Nephron progenitor cell (in vitro differentiated cells): ENCODE data around the gene MYO6.
A peak's percentile ranks its signal among the peaks of the same experiment; 100 is the strongest.

Source experiments
- DNase-seq: peaks from one replicate; pipeline ENCODE4 v3.0.0; 2021
- H3K27ac Mint-ChIP-seq: 2 replicates; pipeline ENCODE4 v1.8.0; 2021; ENCODE audit warnings: mild to moderate bottlenecking, moderate library complexity, mixed read lengths
- H3K27me3 Mint-ChIP-seq: 2 replicates; pipeline ENCODE4 v1.8.0; 2021; ENCODE audit warnings: mild to moderate bottlenecking, low read depth, mixed read lengths; ENCODE audit not compliant: poor library complexity
- H3K36me3 Mint-ChIP-seq: 2 replicates; pipeline ENCODE4 v1.8.0; 2021; ENCODE audit warnings: low read depth, mixed read lengths
- H3K4me1 Mint-ChIP-seq: 2 replicates; pipeline ENCODE4 v1.8.0; 2021; ENCODE audit warnings: mixed read lengths
- H3K4me3 Mint-ChIP-seq: 2 replicates; pipeline ENCODE4 v1.8.0; 2021; ENCODE audit warnings: mild to moderate bottlenecking, moderate library complexity, mixed read lengths
- H3K9me3 Mint-ChIP-seq: 2 replicates; pipeline ENCODE4 v1.8.0; 2021; ENCODE audit warnings: mild to moderate bottlenecking, moderate library complexity, mixed read lengths
- CTCF ChIP-seq: fragments of 200-600 bp; sonication (generic); IDR thresholded peaks from 2 replicates; pipeline ENCODE4 v1.5.0; 2021; ENCODE audit warnings: antibody characterized with exemption

Gene MYO6

GRCh38 chr6:75794351-75794846 is 45.4 kb downstream of the MYO6 start:
- Mint-ChIP-seq H3K27ac (peak overlapping the region; percentile 44), H3K36me3 (no peaks in the 10 kb centered on the region)

GRCh38 chr6:75794954-75795739 is 46.1 kb downstream of the MYO6 start:
- Mint-ChIP-seq H3K9me3 (no peaks in the 10 kb centered on the region), H3K27ac (peak overlapping the region; percentile 78), H3K36me3 (no peaks in the 10 kb centered on the region), H3K27me3 (no peaks in the 10 kb centered on the region), H3K4me3 (no peak overlapping the region), H3K4me1 (peaks cover 21% of the 10 kb centered on the region)
- DNase-seq = no peak
- TF ChIP-seq CTCF = no peak

More at GRCh38 chr6:75794351-75794846, 45.4 kb downstream of the MYO6 start:
- Mint-ChIP-seq H3K4me1 (peaks cover 21% of the 10 kb centered on the region), H3K27me3 (no peaks in the 10 kb centered on the region), H3K4me3 (no peak overlapping the region), H3K9me3 (no peaks in the 10 kb centered on the region)
- no peak for DNase-seq
- no peak for TF ChIP-seq CTCF

GRCh38 chr6:75796723-75797122 is 47.7 kb downstream of the MYO6 start:
- Mint-ChIP-seq H3K27ac (peak overlapping the region; percentile 51), H3K4me3 (no peak overlapping the region), H3K9me3 (no peaks in the 10 kb centered on the region), H3K36me3 (no peaks in the 10 kb centered on the region), H3K4me1 (peaks cover 21% of the 10 kb centered on the region), H3K27me3 (no peaks in the 10 kb centered on the region)
- no peak for TF ChIP-seq CTCF
- no peak for DNase-seq

GRCh38 chr6:75800133-75800532 is 51.1 kb downstream of the MYO6 start:
- no peaks in the 10 kb centered on the region for H3K27me3 Mint-ChIP-seq
- no peaks in the 10 kb centered on the region for H3K36me3 Mint-ChIP-seq
- no peak for TF ChIP-seq CTCF
- no peak overlapping the region for H3K4me3 Mint-ChIP-seq
- H3K4me1 Mint-ChIP-seq = peaks cover 7% of the 10 kb centered on the region
- no peaks in the 10 kb centered on the region for H3K9me3 Mint-ChIP-seq
- H3K27ac Mint-ChIP-seq = no peak overlapping the region
- no peak for DNase-seq

GRCh38 chr6:75800708-75801505 is 51.9 kb downstream of the MYO6 start:
- H3K4me1 Mint-ChIP-seq = no peaks in the 10 kb centered on the region
- no peaks in the 10 kb centered on the region for H3K36me3 Mint-ChIP-seq
- TF ChIP-seq CTCF = no peak
- H3K27me3 Mint-ChIP-seq = no peaks in the 10 kb centered on the region
- H3K4me3 Mint-ChIP-seq = no peak overlapping the region
- DNase-seq = no peak
- peak overlapping the region; percentile 44 for H3K27ac Mint-ChIP-seq
- peaks cover 3% of the 10 kb centered on the region for H3K9me3 Mint-ChIP-seq
